RWPE1 (cell line): ENCODE data around the gene ARSG.

Source experiments
- CTCF ChIA-PET: fragments of 350-600 bp; sonication (Branson Sonifier 250); formaldehyde crosslinking; extraction: SDS; loops from one replicate; lab custom pipeline; 2021; lab: Yijun Ruan, JAX
- POLR2A ChIA-PET: fragments of 400-600 bp; formaldehyde crosslinking; extraction: SDS; loops from one replicate; lab custom pipeline; 2020; ENCODE audit warnings: antibody characterized with exemption; ENCODE audit not compliant: low non-redundant PET; lab: Yijun Ruan, JAX
- DNase-seq: peaks from one replicate; pipeline ENCODE4 v3.0.0; 2012; ENCODE audit warnings: low spot score
- H3K27ac ChIP-seq: fragments of 450-650 bp; 2 replicates; pipeline ENCODE4 v1.5.1; 2017
- TF ChIP-seq, protein P1 (sequence below): fragments of 450-650 bp; conservative IDR thresholded peaks from 2 replicates; pipeline ENCODE4 v1.5.1; 2017; ENCODE audit warnings: low read depth, mild to moderate bottlenecking

ARSG gene

DNA sequence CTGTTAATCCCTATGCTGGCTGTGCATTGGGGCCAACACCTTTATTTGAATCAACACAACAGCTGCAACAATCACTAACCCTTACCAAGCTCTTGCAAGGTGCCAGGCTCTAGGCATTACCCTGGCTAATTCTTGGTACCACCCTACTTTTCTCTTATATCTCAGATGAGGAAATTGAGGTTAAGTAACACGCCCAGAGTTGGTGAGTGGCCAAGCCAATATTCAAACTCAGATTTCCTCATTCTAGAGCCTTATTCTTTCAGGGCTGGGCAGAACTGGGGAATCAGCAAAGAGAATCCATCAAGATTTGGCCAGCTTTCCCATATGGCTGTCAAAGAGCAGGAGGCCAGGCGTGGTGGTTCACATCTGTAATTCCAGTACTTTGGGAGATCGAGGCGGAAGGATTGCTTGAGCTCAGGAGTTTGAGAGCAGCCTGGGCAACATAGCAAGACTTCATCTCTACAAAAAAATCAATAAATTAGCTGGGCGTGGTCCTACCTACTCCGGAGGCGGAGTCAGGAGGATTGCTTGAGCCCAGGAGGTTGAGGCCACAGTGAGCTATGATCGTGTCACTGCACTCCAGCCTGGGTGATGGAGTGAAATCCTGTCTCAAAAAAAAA is 23.7 kb downstream of the ARSG start:
- no peak for DNase-seq
- TF ChIP-seq, protein P1, sequence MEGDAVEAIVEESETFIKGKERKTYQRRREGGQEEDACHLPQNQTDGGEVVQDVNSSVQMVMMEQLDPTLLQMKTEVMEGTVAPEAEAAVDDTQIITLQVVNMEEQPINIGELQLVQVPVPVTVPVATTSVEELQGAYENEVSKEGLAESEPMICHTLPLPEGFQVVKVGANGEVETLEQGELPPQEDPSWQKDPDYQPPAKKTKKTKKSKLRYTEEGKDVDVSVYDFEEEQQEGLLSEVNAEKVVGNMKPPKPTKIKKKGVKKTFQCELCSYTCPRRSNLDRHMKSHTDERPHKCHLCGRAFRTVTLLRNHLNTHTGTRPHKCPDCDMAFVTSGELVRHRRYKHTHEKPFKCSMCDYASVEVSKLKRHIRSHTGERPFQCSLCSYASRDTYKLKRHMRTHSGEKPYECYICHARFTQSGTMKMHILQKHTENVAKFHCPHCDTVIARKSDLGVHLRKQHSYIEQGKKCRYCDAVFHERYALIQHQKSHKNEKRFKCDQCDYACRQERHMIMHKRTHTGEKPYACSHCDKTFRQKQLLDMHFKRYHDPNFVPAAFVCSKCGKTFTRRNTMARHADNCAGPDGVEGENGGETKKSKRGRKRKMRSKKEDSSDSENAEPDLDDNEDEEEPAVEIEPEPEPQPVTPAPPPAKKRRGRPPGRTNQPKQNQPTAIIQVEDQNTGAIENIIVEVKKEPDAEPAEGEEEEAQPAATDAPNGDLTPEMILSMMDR, result no peak
- CTCF ChIA-PET, result no interaction called here
- no peak overlapping the region for H3K27ac ChIP-seq
- POLR2A ChIA-PET, result no interaction called here

DNA sequence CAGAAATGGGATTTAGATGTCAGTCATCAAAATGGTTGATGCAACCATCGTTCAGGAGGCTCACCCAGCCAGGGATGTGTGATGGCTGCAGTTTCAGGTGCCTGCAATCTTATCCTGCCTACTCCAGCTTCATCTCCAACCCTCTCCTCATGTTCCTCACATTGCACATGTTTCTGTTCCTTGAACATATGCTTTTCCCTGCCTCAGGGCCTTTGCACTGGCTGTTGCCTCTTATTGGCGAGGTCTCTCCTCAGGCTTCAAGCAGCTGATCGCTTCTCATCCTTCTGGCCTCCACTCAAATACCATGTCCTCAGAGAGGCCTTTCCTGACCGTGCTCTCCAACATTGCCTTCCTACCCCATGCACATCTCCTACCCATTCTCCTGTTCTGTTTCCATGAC is 24.6 kb downstream of the ARSG start:
- CTCF ChIA-PET, result no interaction called here
- TF ChIP-seq, protein P1, result no peak
- POLR2A ChIA-PET, result no interaction called here
- no peak overlapping the region for H3K27ac ChIP-seq
- no peak for DNase-seq

DNA sequence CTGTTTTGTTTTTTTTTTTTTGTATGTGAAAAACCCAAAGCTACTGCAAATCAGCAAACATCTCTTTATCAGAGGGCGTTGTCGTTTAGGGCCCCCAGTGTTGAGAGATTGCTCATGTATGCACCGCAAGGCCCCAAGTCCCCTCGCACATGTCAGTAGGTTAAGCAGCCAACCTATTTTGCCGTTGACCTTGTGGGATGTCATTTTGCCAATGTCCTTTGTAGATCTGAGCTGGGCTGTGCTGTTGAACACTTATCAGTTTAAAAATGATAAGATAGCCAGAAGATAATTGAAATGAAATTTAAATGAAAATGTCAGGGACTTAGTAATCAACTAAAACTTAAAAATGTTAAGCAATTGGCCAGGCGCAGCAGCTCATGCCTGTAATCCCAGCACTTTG is 26.2 kb downstream of the ARSG start:
- TF ChIP-seq, protein P1, result no peak
- no peak for DNase-seq
- ChIA-PET POLR2A (no interaction called here), CTCF (no interaction called here)
- no peak overlapping the region for H3K27ac ChIP-seq

DNA sequence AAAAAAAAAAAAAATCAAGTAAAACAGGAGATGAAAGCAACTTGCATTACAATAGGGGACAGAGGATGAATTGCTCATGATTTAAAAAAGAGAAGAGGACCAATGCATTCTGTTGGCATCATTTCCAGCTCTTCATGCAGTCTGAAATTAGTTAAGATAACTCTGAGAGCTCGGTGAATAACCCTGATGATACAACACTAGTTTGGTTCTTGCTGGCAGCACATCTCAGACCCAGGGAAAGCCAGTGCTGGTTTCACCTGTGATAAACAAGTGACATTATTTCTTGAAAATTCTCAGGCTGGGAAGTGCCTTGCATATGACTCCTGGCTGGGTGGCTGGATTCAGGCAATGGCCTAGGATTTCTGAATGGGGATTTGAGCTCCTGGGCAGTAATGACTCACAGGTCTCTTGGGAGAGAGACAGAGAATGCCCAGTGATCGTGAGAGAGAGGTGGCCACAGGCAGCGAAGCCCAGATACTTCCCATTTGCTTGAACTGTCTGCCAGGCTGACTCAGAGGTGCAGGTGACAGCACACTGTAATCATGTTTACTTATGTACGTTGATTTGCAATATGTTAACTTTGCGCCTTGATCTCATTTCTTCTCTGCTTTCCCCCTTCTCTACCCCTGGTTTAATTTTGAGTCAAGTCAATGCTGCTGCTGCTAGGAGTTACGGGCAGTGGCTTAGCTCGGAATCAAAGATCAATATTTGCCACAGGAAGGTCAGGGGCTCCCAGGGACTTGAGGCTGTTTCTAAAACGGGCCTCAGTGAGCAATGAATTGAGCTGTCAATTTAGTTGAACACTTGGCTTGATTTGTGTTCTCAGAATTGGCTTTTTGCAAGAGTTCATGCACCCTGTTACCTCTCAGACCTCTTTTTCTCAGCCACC is 27.1 kb downstream of the ARSG start:
- H3K27ac ChIP-seq, result no peak overlapping the region
- TF ChIP-seq, protein P1, result no peak
- no peak for DNase-seq
- POLR2A ChIA-PET, result no interaction called here
- CTCF ChIA-PET, result interaction anchor here (1.0 kb wide), 1 partner anchor 146 kb away, joined by 3 read pairs; no protein-coding TSS in a partner anchor

DNA sequence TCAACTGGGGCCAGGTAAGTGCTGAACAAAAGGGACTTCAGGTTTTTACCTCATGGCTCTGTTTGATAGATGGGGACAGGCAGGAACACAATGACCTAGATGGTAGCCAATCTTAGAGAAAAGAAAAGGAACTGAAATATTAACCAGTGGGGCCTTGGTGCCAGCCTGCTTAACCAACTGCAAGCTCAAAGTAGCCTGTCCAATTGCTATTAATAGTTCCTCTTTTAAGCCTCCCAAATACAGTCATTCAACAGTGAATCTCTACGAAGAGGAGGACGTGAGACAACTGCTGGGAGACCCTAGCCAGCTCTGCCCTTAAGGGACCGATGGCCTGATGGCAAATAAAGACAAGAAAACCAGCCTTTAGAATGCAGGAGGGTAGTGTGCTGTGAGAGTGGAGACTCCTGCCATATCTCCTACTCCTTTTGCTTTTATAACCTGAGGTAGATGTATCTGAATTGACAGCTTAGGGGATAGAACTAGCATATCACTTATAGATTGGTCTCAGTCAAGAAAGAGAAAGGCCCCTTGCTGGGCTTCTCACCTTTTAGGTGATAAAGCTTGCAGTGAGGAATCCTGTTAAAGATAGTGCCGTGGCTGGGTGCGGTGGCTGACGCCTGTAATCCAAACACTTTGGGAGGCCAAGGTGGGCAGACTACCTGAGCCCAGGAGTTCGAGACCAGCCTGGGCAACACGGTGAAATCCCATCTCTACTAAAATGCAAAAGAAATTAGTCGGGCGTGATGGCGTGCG is 28.3 kb downstream of the ARSG start:
- ChIA-PET POLR2A (no interaction called here), CTCF (interaction anchor here (1.0 kb wide), 1 partner anchor 147 kb away, joined by 3 read pairs; no protein-coding TSS in a partner anchor)
- DNase-seq, result no peak
- no peak overlapping the region for H3K27ac ChIP-seq
- TF ChIP-seq, protein P1, result no peak

DNA sequence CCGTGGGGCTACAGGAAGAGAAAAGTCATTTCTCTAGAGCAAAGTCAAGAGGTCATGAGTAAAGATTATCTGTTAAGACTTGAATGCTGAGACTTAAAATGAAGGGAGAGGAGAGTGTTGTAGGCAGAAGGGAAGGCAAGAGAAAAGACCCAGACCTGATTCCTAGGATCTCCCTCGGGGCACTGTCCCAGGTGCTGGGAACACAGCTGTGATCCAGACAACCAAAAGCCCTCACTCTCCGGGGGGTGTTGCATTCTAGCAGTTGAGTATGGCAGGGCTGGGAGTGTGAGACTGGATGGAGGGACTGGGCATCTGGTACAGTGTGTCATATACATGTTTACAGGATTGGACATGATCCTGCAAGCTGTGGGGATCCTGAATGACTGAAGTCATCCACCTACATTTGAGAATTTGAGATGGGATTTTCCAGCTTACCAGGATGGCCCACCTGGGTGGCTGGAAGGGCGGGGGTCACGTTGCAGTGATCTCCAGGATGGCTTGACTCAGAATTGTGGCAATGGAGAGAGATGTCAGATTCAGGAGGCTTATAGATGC is 29.1 kb downstream of the ARSG start:
- H3K27ac ChIP-seq, result no peak overlapping the region
- TF ChIP-seq, protein P1, result no peak
- CTCF ChIA-PET, result no interaction called here
- no peak for DNase-seq
- POLR2A ChIA-PET, result no interaction called here
